ENCODE results near the gene NRTN.

Gene NRTN

GRCh38 chr19:5804516-5805461 is at the start of gene NRTN:
NRTN (plus strand) TSS chr19:5805067; CDS start chr19:5824166, 19,099 bp downstream.
- no peak for TF ChIP-seq CTCF (conservative IDR thresholded peaks at IDR 0.05; ENCODE audit: control insufficient read depth, insufficient read depth, low read depth, low read length)
- no peak within 1 kb of the TSS for H3K4me3 ChIP-seq (ENCODE audit: control insufficient read depth, low read depth, low read length)
- no peak for DNase-seq (ENCODE audit: low read depth)

GRCh38 chr19:5762608-5763217 is 42.2 kb upstream of the NRTN start:
- no peak overlapping the region for H3K4me3 ChIP-seq (ENCODE audit: control insufficient read depth, low read depth, low read length)
- TF ChIP-seq CTCF (conservative IDR thresholded peaks at IDR 0.05; ENCODE audit: control insufficient read depth, insufficient read depth, low read depth, low read length), result no peak
- no peak for DNase-seq (ENCODE audit: low read depth)

GRCh38 chr19:5765220-5765619 is 39.6 kb upstream of the NRTN start:
- no peak overlapping the region for H3K4me3 ChIP-seq (ENCODE audit: control insufficient read depth, low read depth, low read length)
- TF ChIP-seq CTCF (conservative IDR thresholded peaks at IDR 0.05; ENCODE audit: control insufficient read depth, insufficient read depth, low read depth, low read length), result no peak
- DNase-seq (ENCODE audit: low read depth), result no peak

- no peak overlapping the region for H3K4me3 ChIP-seq (ENCODE audit: control insufficient read depth, low read depth, low read length)
- no peak for DNase-seq (ENCODE audit: low read depth)
- TF ChIP-seq CTCF (conservative IDR thresholded peaks at IDR 0.05; ENCODE audit: control insufficient read depth, insufficient read depth, low read depth, low read length), result no peak
Observed at GRCh38 chr19:5767949-5768348, 36.9 kb upstream of the NRTN start.

- no peak for DNase-seq (ENCODE audit: low read depth)
- no peak for TF ChIP-seq CTCF (conservative IDR thresholded peaks at IDR 0.05; ENCODE audit: control insufficient read depth, insufficient read depth, low read depth, low read length)
- H3K4me3 ChIP-seq (ENCODE audit: control insufficient read depth, low read depth, low read length), result no peak overlapping the region
Observed at GRCh38 chr19:5772416-5772815, 32.5 kb upstream of the NRTN start.

GRCh38 chr19:5773276-5773675 is 31.6 kb upstream of the NRTN start:
- no peak for DNase-seq (ENCODE audit: low read depth)
- no peak for TF ChIP-seq CTCF (conservative IDR thresholded peaks at IDR 0.05; ENCODE audit: control insufficient read depth, insufficient read depth, low read depth, low read length)
- no peak overlapping the region for H3K4me3 ChIP-seq (ENCODE audit: control insufficient read depth, low read depth, low read length)

Data from fibroblast of mammary gland (primary cell).